Measurements from ENCODE around the gene FN3KRP.
"Not testable (repeated sequence)": the region's sequence is repeated elsewhere in the genome, so short reads cannot be mapped to it uniquely, and the experiment has no call there.

FN3KRP gene

GRCh38 chr17:82709676-82710498 is 6.6 kb upstream of the FN3KRP start:
- DNase-seq = no peak

GRCh38 chr17:82710499-82711232 is 5.8 kb upstream of the FN3KRP start:
- no peak for DNase-seq

GRCh38 chr17:82713071-82713723 is 3.3 kb upstream of the FN3KRP start:
- no peak for DNase-seq

GRCh38 chr17:82718986-82719685 is 2.6 kb downstream of the FN3KRP start:
- no peak for DNase-seq

- no peak for DNase-seq
Measured at GRCh38 chr17:82720204-82720603, 3.7 kb downstream of the FN3KRP start.

- no peak for DNase-seq
Measured at GRCh38 chr17:82722341-82723013, 6.0 kb downstream of the FN3KRP start.

GRCh38 chr17:82723169-82723807 is 6.8 kb downstream of the FN3KRP start:
- no peak for DNase-seq

GRCh38 chr17:82726427-82726826 is 9.9 kb downstream of the FN3KRP start:
- no peak for DNase-seq

- DNase-seq = no peak
Measured at GRCh38 chr17:82729479-82730260, 13.2 kb downstream of the FN3KRP start.

GRCh38 chr17:82732118-82732743 is 15.7 kb downstream of the FN3KRP start:
- DNase-seq = no peak

GRCh38 chr17:82734987-82735866 is 18.7 kb downstream of the FN3KRP start, which contains the start of gene FN3K:
Gene FN3K (plus strand): TSS chr17:82735615. CDS start chr17:82735637, 22 bp downstream.
- DNase-seq = peak; percentile 42

GRCh38 chr17:82736511-82737185 is 20.1 kb downstream of the FN3KRP start:
- DNase-seq = no peak

- no peak for DNase-seq
Measured at GRCh38 chr17:82737967-82738877, 21.7 kb downstream of the FN3KRP start.

GRCh38 chr17:82740906-82741759 is 24.6 kb downstream of the FN3KRP start:
- DNase-seq = no peak

GRCh38 chr17:82743344-82744219 is 27.1 kb downstream of the FN3KRP start:
- DNase-seq = no peak

GRCh38 chr17:82744736-82745135 is 28.2 kb downstream of the FN3KRP start:
- not testable (repeated sequence) for DNase-seq

Measured in activated gamma-delta T cell (primary cell).